Upper lobe of right lung (tissue), 1 donor: Measurements from ENCODE around the gene MICALL2. TPM values are rescaled to one million over a fixed set of nuclear protein-coding genes. Genes with fewer than 3 reads are reported as not detected.

Source experiments
- ATAC-seq: fragments of 200-7000 bp; cut with Tn5 transposase; one replicate; pipeline ENCODE4 v1.9.1; 2020; ENCODE audit warnings: mild to moderate bottlenecking, moderate library complexity
- DNase-seq: peaks from one replicate; pipeline ENCODE4 v3.0.0-alpha.2; 2020
- H3K27ac ChIP-seq: fragments of 200-600 bp; one replicate; pipeline ENCODE4 v1.8.0; 2022
- H3K27me3 ChIP-seq: fragments of 200-600 bp; one replicate; pipeline ENCODE4 v1.8.0; 2022; ENCODE audit warnings: mild to moderate bottlenecking
- H3K36me3 ChIP-seq: fragments of 200-600 bp; one replicate; pipeline ENCODE4 v1.8.0; 2022
- H3K4me1 ChIP-seq: fragments of 200-600 bp; one replicate; pipeline ENCODE4 v1.8.0; 2022
- H3K4me3 ChIP-seq: fragments of 200-600 bp; one replicate; pipeline ENCODE4 v1.8.0; 2022; ENCODE audit warnings: mild to moderate bottlenecking
- H3K9me3 ChIP-seq: fragments of 200-600 bp; one replicate; pipeline ENCODE4 v1.8.0; 2022
- CTCF ChIP-seq: fragments of 200-600 bp; IDR thresholded peaks from one replicate; pipeline ENCODE4 v1.8.0; 2022; ENCODE audit warnings: antibody characterized with exemption
- intact Hi-C: fragments of 100-400 bp; cut with DNase I; formaldehyde crosslinking; loops from one replicate; pipeline ENCODE4 v1.11.0; 2022
- total RNA-seq: library from RNA; stranded (reverse); fragmentation: NEBNext Ultra II Directional; extraction: Animal tissue kit (Norgen Biotek cat#: 25700); gene quantifications from one replicate; pipeline ENCODE4 v1.2.1, GENCODE V29; 2021
- donor health status: DM: no; HTN: yes; CAD: no; lungs with severe emphysema.

Gene MICALL2
- total RNA-seq, 1 donor from 2014 or later = 37.6 TPM

- no peaks in the 10 kb centered on the region for H3K4me1 ChIP-seq
- DNase-seq (no peak), ATAC-seq (no peak)
- intact Hi-C loops = no loop called here
- H3K9me3 ChIP-seq = no peaks in the 10 kb centered on the region
- H3K27me3 ChIP-seq = no peaks in the 10 kb centered on the region
- TF ChIP-seq CTCF = no peak
- H3K36me3 ChIP-seq = peaks cover 84% of the 10 kb centered on the region
- H3K27ac ChIP-seq = no peak overlapping the region
- H3K4me3 ChIP-seq = no peak overlapping the region
Observed at GRCh38 chr7:1494447-1494846, 35.2 kb upstream of the MICALL2 start.

- Histone ChIP-seq H3K4me3 (no peak overlapping the region), H3K4me1 (no peaks in the 10 kb centered on the region), H3K9me3 (no peaks in the 10 kb centered on the region), H3K36me3 (peaks cover 85% of the 10 kb centered on the region), H3K27ac (no peak overlapping the region), H3K27me3 (no peaks in the 10 kb centered on the region)
- no peak for DNase-seq
- ATAC-seq = no peak
- TF ChIP-seq CTCF = no peak
- intact Hi-C loops = no loop called here
Observed at GRCh38 chr7:1493571-1493970, 34.3 kb upstream of the MICALL2 start.

GRCh38 chr7:1493129-1493528, 33.9 kb upstream of the MICALL2 start:
- TF ChIP-seq CTCF = no peak
- H3K36me3 ChIP-seq = peaks cover 86% of the 10 kb centered on the region
- DNase-seq (no peak), ATAC-seq (no peak)
- H3K4me1 ChIP-seq = no peaks in the 10 kb centered on the region
- no peaks in the 10 kb centered on the region for H3K27me3 ChIP-seq
- H3K9me3 ChIP-seq = no peaks in the 10 kb centered on the region
- H3K27ac ChIP-seq = no peak overlapping the region
- no peak overlapping the region for H3K4me3 ChIP-seq
- intact Hi-C loops = no loop called here

- Histone ChIP-seq H3K9me3 (no peaks in the 10 kb centered on the region), H3K27me3 (no peaks in the 10 kb centered on the region), H3K27ac (no peak overlapping the region), H3K4me3 (no peak overlapping the region), H3K4me1 (no peaks in the 10 kb centered on the region), H3K36me3 (peaks cover 85% of the 10 kb centered on the region)
- DNase-seq (no peak), ATAC-seq (no peak)
- no peak for TF ChIP-seq CTCF
- intact Hi-C loops = no loop called here
Observed at GRCh38 chr7:1492640-1493039, 33.4 kb upstream of the MICALL2 start.

GRCh38 chr7:1492221-1492620, 33.0 kb upstream of the MICALL2 start:
- Histone ChIP-seq H3K9me3 (no peaks in the 10 kb centered on the region), H3K27ac (no peak overlapping the region), H3K36me3 (peaks cover 85% of the 10 kb centered on the region), H3K27me3 (no peaks in the 10 kb centered on the region), H3K4me1 (no peaks in the 10 kb centered on the region), H3K4me3 (no peak overlapping the region)
- TF ChIP-seq CTCF = no peak
- DNase-seq = no peak
- intact Hi-C loops = no loop called here
- ATAC-seq = no peak

- Histone ChIP-seq H3K27ac (no peak overlapping the region), H3K9me3 (no peaks in the 10 kb centered on the region), H3K27me3 (no peaks in the 10 kb centered on the region), H3K36me3 (peaks cover 88% of the 10 kb centered on the region), H3K4me3 (no peak overlapping the region), H3K4me1 (no peaks in the 10 kb centered on the region)
- ATAC-seq (no peak), DNase-seq (no peak)
- TF ChIP-seq CTCF = no peak
- intact Hi-C loops = no loop called here
Observed at GRCh38 chr7:1490837-1491236, 31.6 kb upstream of the MICALL2 start.
